ENCODE results near the gene AUTS2.

Gene AUTS2

GRCh38 chr7:70053989-70054388, 455.7 kb downstream of the AUTS2 start:
- Histone ChIP-seq H3K27me3 (ENCODE audit: low read depth, low read length) (no peaks in the 10 kb centered on the region), H3K27ac (ENCODE audit: low read length) (no peak overlapping the region), H3K4me1 (ENCODE audit: control insufficient read depth in 1 of 2, insufficient read depth in 2 of 2, low read length in 2 of 2) (peaks cover 0 to 15% of the 10 kb centered on the region in 2 donors), H3K36me3 (ENCODE audit: control insufficient read depth in 1 of 2, insufficient read depth in 2 of 2, low read length in 2 of 2) (no peaks in the 10 kb centered on the region), H3K9me3 (ENCODE audit: control insufficient read depth in 1 of 2, low read length in 2 of 2) (no peaks in the 10 kb centered on the region), H3K4me3 (ENCODE audit: low read depth in 1 of 2, low read length in 2 of 2) (no peak overlapping the region)

GRCh38 chr7:70056363-70056762, 458.1 kb downstream of the AUTS2 start:
- Histone ChIP-seq H3K4me3 (ENCODE audit: low read depth in 1 of 2, low read length in 2 of 2) (no peak overlapping the region), H3K27ac (ENCODE audit: low read length) (no peak overlapping the region), H3K9me3 (ENCODE audit: control insufficient read depth in 1 of 2, low read length in 2 of 2) (no peaks in the 10 kb centered on the region), H3K27me3 (ENCODE audit: low read depth, low read length) (no peaks in the 10 kb centered on the region), H3K4me1 (ENCODE audit: control insufficient read depth in 1 of 2, insufficient read depth in 2 of 2, low read length in 2 of 2) (peaks cover 0 to 15% of the 10 kb centered on the region in 2 donors), H3K36me3 (ENCODE audit: control insufficient read depth in 1 of 2, insufficient read depth in 2 of 2, low read length in 2 of 2) (no peaks in the 10 kb centered on the region)

- Histone ChIP-seq H3K4me3 (ENCODE audit: low read depth in 1 of 2, low read length in 2 of 2) (no peak overlapping the region), H3K36me3 (ENCODE audit: control insufficient read depth in 1 of 2, insufficient read depth in 2 of 2, low read length in 2 of 2) (no peaks in the 10 kb centered on the region), H3K4me1 (ENCODE audit: control insufficient read depth in 1 of 2, insufficient read depth in 2 of 2, low read length in 2 of 2) (peaks cover 0 to 4% of the 10 kb centered on the region in 2 donors), H3K9me3 (ENCODE audit: control insufficient read depth in 1 of 2, low read length in 2 of 2) (no peaks in the 10 kb centered on the region), H3K27me3 (ENCODE audit: low read depth, low read length) (no peaks in the 10 kb centered on the region), H3K27ac (ENCODE audit: low read length) (no peak overlapping the region)
Observed at GRCh38 chr7:70060298-70061068, 462.2 kb downstream of the AUTS2 start.

- H3K4me1 ChIP-seq (ENCODE audit: control insufficient read depth in 1 of 2, insufficient read depth in 2 of 2, low read length in 2 of 2) = peaks cover 0 to 4% of the 10 kb centered on the region in 2 donors
- H3K9me3 ChIP-seq (ENCODE audit: control insufficient read depth in 1 of 2, low read length in 2 of 2) = no peaks in the 10 kb centered on the region
- H3K36me3 ChIP-seq (ENCODE audit: control insufficient read depth in 1 of 2, insufficient read depth in 2 of 2, low read length in 2 of 2) = no peaks in the 10 kb centered on the region
- no peak overlapping the region for H3K27ac ChIP-seq (ENCODE audit: low read length)
- H3K4me3 ChIP-seq (ENCODE audit: low read depth in 1 of 2, low read length in 2 of 2) = no peak overlapping the region
- no peaks in the 10 kb centered on the region for H3K27me3 ChIP-seq (ENCODE audit: low read depth, low read length)
Observed at GRCh38 chr7:70063371-70063770, 465.1 kb downstream of the AUTS2 start.

- Histone ChIP-seq H3K4me1 (ENCODE audit: control insufficient read depth in 1 of 2, insufficient read depth in 2 of 2, low read length in 2 of 2) (peaks cover 0 to 4% of the 10 kb centered on the region in 2 donors), H3K27ac (ENCODE audit: low read length) (no peak overlapping the region), H3K27me3 (ENCODE audit: low read depth, low read length) (no peaks in the 10 kb centered on the region), H3K9me3 (ENCODE audit: control insufficient read depth in 1 of 2, low read length in 2 of 2) (no peaks in the 10 kb centered on the region), H3K4me3 (ENCODE audit: low read depth in 1 of 2, low read length in 2 of 2) (no peak overlapping the region), H3K36me3 (ENCODE audit: control insufficient read depth in 1 of 2, insufficient read depth in 2 of 2, low read length in 2 of 2) (no peaks in the 10 kb centered on the region)
Observed at GRCh38 chr7:70063927-70064326, 465.7 kb downstream of the AUTS2 start.

GRCh38 chr7:70066844-70067243, 468.6 kb downstream of the AUTS2 start:
- Histone ChIP-seq H3K9me3 (ENCODE audit: control insufficient read depth in 1 of 2, low read length in 2 of 2) (no peaks in the 10 kb centered on the region), H3K36me3 (ENCODE audit: control insufficient read depth in 1 of 2, insufficient read depth in 2 of 2, low read length in 2 of 2) (no peaks in the 10 kb centered on the region), H3K27me3 (ENCODE audit: low read depth, low read length) (no peaks in the 10 kb centered on the region), H3K4me1 (ENCODE audit: control insufficient read depth in 1 of 2, insufficient read depth in 2 of 2, low read length in 2 of 2) (peaks cover 5 to 11% of the 10 kb centered on the region in 2 donors), H3K27ac (ENCODE audit: low read length) (no peak overlapping the region), H3K4me3 (ENCODE audit: low read depth in 1 of 2, low read length in 2 of 2) (no peak overlapping the region)

- Histone ChIP-seq H3K27me3 (ENCODE audit: low read depth, low read length) (no peaks in the 10 kb centered on the region), H3K36me3 (ENCODE audit: control insufficient read depth in 1 of 2, insufficient read depth in 2 of 2, low read length in 2 of 2) (no peaks in the 10 kb centered on the region), H3K9me3 (ENCODE audit: control insufficient read depth in 1 of 2, low read length in 2 of 2) (no peaks in the 10 kb centered on the region), H3K4me3 (ENCODE audit: low read depth in 1 of 2, low read length in 2 of 2) (no peak overlapping the region), H3K27ac (ENCODE audit: low read length) (no peak overlapping the region), H3K4me1 (ENCODE audit: control insufficient read depth in 1 of 2, insufficient read depth in 2 of 2, low read length in 2 of 2) (peaks cover 7 to 19% of the 10 kb centered on the region in 2 donors)
Observed at GRCh38 chr7:70068531-70068930, 470.3 kb downstream of the AUTS2 start.

GRCh38 chr7:70069977-70070376, 471.7 kb downstream of the AUTS2 start:
- Histone ChIP-seq H3K4me1 (ENCODE audit: control insufficient read depth in 1 of 2, insufficient read depth in 2 of 2, low read length in 2 of 2) (peaks cover 7 to 15% of the 10 kb centered on the region in 2 donors), H3K27ac (ENCODE audit: low read length) (no peak overlapping the region), H3K4me3 (ENCODE audit: low read depth in 1 of 2, low read length in 2 of 2) (no peak overlapping the region), H3K9me3 (ENCODE audit: control insufficient read depth in 1 of 2, low read length in 2 of 2) (no peaks in the 10 kb centered on the region), H3K27me3 (ENCODE audit: low read depth, low read length) (no peaks in the 10 kb centered on the region), H3K36me3 (ENCODE audit: control insufficient read depth in 1 of 2, insufficient read depth in 2 of 2, low read length in 2 of 2) (no peaks in the 10 kb centered on the region)

GRCh38 chr7:70071766-70072165, 473.5 kb downstream of the AUTS2 start:
- no peak overlapping the region for H3K4me3 ChIP-seq (ENCODE audit: low read depth in 1 of 2, low read length in 2 of 2)
- no peaks in the 10 kb centered on the region for H3K36me3 ChIP-seq (ENCODE audit: control insufficient read depth in 1 of 2, insufficient read depth in 2 of 2, low read length in 2 of 2)
- no peaks in the 10 kb centered on the region for H3K27me3 ChIP-seq (ENCODE audit: low read depth, low read length)
- H3K9me3 ChIP-seq (ENCODE audit: control insufficient read depth in 1 of 2, low read length in 2 of 2) = no peaks in the 10 kb centered on the region
- H3K27ac ChIP-seq (ENCODE audit: low read length) = peak overlapping the region; percentile 27
- H3K4me1 ChIP-seq (ENCODE audit: control insufficient read depth in 1 of 2, insufficient read depth in 2 of 2, low read length in 2 of 2) = peaks cover 7 to 15% of the 10 kb centered on the region in 2 donors

GRCh38 chr7:70072220-70072619, 473.9 kb downstream of the AUTS2 start:
- no peaks in the 10 kb centered on the region for H3K27me3 ChIP-seq (ENCODE audit: low read depth, low read length)
- no peaks in the 10 kb centered on the region for H3K9me3 ChIP-seq (ENCODE audit: control insufficient read depth in 1 of 2, low read length in 2 of 2)
- peaks cover 7 to 15% of the 10 kb centered on the region in 2 donors for H3K4me1 ChIP-seq (ENCODE audit: control insufficient read depth in 1 of 2, insufficient read depth in 2 of 2, low read length in 2 of 2)
- no peaks in the 10 kb centered on the region for H3K36me3 ChIP-seq (ENCODE audit: control insufficient read depth in 1 of 2, insufficient read depth in 2 of 2, low read length in 2 of 2)
- H3K27ac ChIP-seq (ENCODE audit: low read length) = peak overlapping the region; percentile 27
- H3K4me3 ChIP-seq (ENCODE audit: low read depth in 1 of 2, low read length in 2 of 2) = no peak overlapping the region

- Histone ChIP-seq H3K27me3 (ENCODE audit: low read depth, low read length) (no peaks in the 10 kb centered on the region), H3K4me3 (ENCODE audit: low read depth in 1 of 2, low read length in 2 of 2) (no peak overlapping the region), H3K4me1 (ENCODE audit: control insufficient read depth in 1 of 2, insufficient read depth in 2 of 2, low read length in 2 of 2) (peaks cover 7 to 13% of the 10 kb centered on the region in 2 donors), H3K9me3 (ENCODE audit: control insufficient read depth in 1 of 2, low read length in 2 of 2) (no peaks in the 10 kb centered on the region), H3K27ac (ENCODE audit: low read length) (no peak overlapping the region), H3K36me3 (ENCODE audit: control insufficient read depth in 1 of 2, insufficient read depth in 2 of 2, low read length in 2 of 2) (no peaks in the 10 kb centered on the region)
Observed at GRCh38 chr7:70076325-70076724, 478.1 kb downstream of the AUTS2 start.

GRCh38 chr7:70082099-70082611, 483.9 kb downstream of the AUTS2 start:
- Histone ChIP-seq H3K4me1 (ENCODE audit: control insufficient read depth in 1 of 2, insufficient read depth in 2 of 2, low read length in 2 of 2) (no peaks in the 10 kb centered on the region), H3K9me3 (ENCODE audit: control insufficient read depth in 1 of 2, low read length in 2 of 2) (peaks cover 0 to 4% of the 10 kb centered on the region in 2 donors), H3K4me3 (ENCODE audit: low read depth in 1 of 2, low read length in 2 of 2) (no peak overlapping the region), H3K36me3 (ENCODE audit: control insufficient read depth in 1 of 2, insufficient read depth in 2 of 2, low read length in 2 of 2) (no peaks in the 10 kb centered on the region), H3K27me3 (ENCODE audit: low read depth, low read length) (no peaks in the 10 kb centered on the region), H3K27ac (ENCODE audit: low read length) (no peak overlapping the region)

All from muscle layer of duodenum (tissue), 2 donors.